Type B pancreatic cell (in vitro differentiated cells): ENCODE measurements around the gene RPS19BP1. TPM values are rescaled to one million over a fixed set of nuclear protein-coding genes. Genes with fewer than 3 reads are reported as not detected.

ENCODE experiments used
- DNase-seq: peaks from one replicate; pipeline ENCODE4 v3.0.0; 2021; ENCODE audit warnings: mixed read lengths; ENCODE audit not compliant: unreplicated experiment; ENCODE audit errors: extremely low spot score
- H3K27ac Mint-ChIP-seq: 2 replicates; pipeline ENCODE4 v1.8.0; 2021; ENCODE audit warnings: mild to moderate bottlenecking, mixed read lengths
- H3K27me3 Mint-ChIP-seq: 2 replicates; pipeline ENCODE4 v1.8.0; 2021; ENCODE audit warnings: mixed read lengths
- H3K36me3 Mint-ChIP-seq: 2 replicates; pipeline ENCODE4 v1.8.0; 2021; ENCODE audit warnings: mixed read lengths
- H3K4me1 Mint-ChIP-seq: one replicate; pipeline ENCODE4 v1.8.0; 2021; ENCODE audit warnings: mixed read lengths; ENCODE audit not compliant: unreplicated experiment
- H3K4me3 Mint-ChIP-seq: 2 replicates; pipeline ENCODE4 v1.8.0; 2021; ENCODE audit warnings: mild to moderate bottlenecking, mixed read lengths
- H3K9me3 Mint-ChIP-seq: 2 replicates; pipeline ENCODE4 v1.8.0; 2021; ENCODE audit warnings: mixed read lengths
- total RNA-seq: library from RNA; stranded (reverse); gene quantifications from 2 replicates; pipeline ENCODE4 v1.2.1, GENCODE V29; 2021; ENCODE audit warnings: low replicate concordance
- TF ChIP-seq, protein P1 (sequence below): fragments of 200-600 bp; sonication (generic); conservative IDR thresholded peaks from 2 replicates; pipeline ENCODE4 v1.5.0; 2021; ENCODE audit warnings: antibody characterized with exemption, mild to moderate bottlenecking

RPS19BP1 gene
- total RNA-seq, 1 donor from 2014 or later = 52.3 TPM

DNA sequence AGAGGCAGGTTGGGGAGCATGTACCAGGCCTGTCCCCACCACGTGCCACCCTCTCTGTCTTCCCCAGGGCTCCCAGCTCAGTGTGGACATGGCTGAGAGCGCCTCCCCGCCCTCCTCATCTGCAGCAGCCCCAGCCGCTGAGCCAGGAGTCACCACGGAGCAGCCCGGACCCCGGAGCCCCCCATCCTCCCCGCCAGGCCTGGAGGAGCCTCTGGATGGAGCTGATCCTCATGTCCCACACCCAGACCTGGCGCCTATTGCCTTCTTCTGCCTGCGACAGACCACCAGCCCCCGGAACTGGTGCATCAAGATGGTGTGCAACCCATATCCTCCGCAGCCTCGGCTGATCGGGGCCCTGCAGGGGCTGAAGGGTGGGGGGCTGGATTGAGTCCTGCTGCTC, 38.1 kb upstream of the RPS19BP1 start, which contains the start of gene CACNA1I:
CACNA1I (plus strand) TSS at position 89 of the 400 bp plus-strand sequence; CDS start at position 89, 0 bp downstream.
- DNase-seq = no peak
- no peak within 1 kb of the TSS for H3K27ac Mint-ChIP-seq
- peaks cover 10% of the 10 kb centered on the region for H3K27me3 Mint-ChIP-seq
- no peaks in the 10 kb centered on the region for H3K4me1 Mint-ChIP-seq
- TF ChIP-seq, protein P1, sequence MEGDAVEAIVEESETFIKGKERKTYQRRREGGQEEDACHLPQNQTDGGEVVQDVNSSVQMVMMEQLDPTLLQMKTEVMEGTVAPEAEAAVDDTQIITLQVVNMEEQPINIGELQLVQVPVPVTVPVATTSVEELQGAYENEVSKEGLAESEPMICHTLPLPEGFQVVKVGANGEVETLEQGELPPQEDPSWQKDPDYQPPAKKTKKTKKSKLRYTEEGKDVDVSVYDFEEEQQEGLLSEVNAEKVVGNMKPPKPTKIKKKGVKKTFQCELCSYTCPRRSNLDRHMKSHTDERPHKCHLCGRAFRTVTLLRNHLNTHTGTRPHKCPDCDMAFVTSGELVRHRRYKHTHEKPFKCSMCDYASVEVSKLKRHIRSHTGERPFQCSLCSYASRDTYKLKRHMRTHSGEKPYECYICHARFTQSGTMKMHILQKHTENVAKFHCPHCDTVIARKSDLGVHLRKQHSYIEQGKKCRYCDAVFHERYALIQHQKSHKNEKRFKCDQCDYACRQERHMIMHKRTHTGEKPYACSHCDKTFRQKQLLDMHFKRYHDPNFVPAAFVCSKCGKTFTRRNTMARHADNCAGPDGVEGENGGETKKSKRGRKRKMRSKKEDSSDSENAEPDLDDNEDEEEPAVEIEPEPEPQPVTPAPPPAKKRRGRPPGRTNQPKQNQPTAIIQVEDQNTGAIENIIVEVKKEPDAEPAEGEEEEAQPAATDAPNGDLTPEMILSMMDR = no peak
- no peaks in the 10 kb centered on the region for H3K9me3 Mint-ChIP-seq
- H3K36me3 Mint-ChIP-seq = no peaks in the 10 kb centered on the region
- no peak within 1 kb of the TSS for H3K4me3 Mint-ChIP-seq

DNA sequence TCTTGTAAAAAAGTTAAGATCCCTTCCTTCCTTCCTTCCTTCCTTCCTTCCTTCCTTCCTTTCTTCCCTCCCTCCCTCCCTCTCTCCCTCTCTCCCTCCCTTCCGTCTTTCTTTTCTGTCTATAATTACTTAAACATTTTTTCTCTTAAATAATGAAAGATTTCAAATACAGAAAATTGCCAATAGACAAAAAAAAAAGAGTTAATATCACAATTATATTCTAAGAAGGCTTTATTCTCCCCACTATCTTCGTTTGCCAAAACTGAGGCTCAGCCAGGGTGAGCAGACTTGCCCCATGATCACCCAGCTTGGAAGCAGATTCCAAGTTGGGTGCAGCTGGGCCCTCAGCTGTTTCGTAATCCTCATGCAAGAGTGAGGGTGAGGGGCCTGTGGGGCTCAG, 37.7 kb upstream of the RPS19BP1 start:
- no peaks in the 10 kb centered on the region for H3K36me3 Mint-ChIP-seq

DNA sequence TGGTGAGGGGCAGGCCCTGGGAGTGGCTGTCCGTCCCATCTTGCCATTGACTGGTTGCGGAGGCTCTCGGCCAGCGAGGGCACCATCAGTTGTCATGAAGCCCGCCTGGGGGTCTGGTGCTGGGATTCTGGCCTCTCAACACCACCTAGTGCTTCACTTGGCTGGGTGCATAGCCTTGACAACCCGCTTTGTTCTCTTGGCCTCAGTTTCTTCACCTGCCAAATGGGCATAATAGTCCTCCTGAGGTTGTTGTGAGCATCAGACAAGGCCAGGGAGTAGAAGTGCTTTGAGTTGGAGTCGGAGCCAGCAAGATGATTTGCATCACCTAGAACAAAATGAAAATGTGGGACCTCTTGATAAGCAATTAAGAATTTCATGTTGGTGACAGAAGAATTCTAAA, 36.5 kb upstream of the RPS19BP1 start:
- no peak overlapping the region for H3K27ac Mint-ChIP-seq
- no peaks in the 10 kb centered on the region for H3K9me3 Mint-ChIP-seq
- no peak overlapping the region for H3K4me3 Mint-ChIP-seq
- TF ChIP-seq, protein P1 = no peak
- no peaks in the 10 kb centered on the region for H3K4me1 Mint-ChIP-seq
- no peaks in the 10 kb centered on the region for H3K36me3 Mint-ChIP-seq
- no peak for DNase-seq
- H3K27me3 Mint-ChIP-seq = peaks cover 10% of the 10 kb centered on the region

More for the DNA sequence above, 37.7 kb upstream of the RPS19BP1 start:
- no peaks in the 10 kb centered on the region for H3K4me1 Mint-ChIP-seq
- TF ChIP-seq, protein P1 = no peak
- H3K27ac Mint-ChIP-seq = no peak overlapping the region
- H3K4me3 Mint-ChIP-seq = no peak overlapping the region
- peaks cover 10% of the 10 kb centered on the region for H3K27me3 Mint-ChIP-seq
- H3K9me3 Mint-ChIP-seq = no peaks in the 10 kb centered on the region
- no peak for DNase-seq

DNA sequence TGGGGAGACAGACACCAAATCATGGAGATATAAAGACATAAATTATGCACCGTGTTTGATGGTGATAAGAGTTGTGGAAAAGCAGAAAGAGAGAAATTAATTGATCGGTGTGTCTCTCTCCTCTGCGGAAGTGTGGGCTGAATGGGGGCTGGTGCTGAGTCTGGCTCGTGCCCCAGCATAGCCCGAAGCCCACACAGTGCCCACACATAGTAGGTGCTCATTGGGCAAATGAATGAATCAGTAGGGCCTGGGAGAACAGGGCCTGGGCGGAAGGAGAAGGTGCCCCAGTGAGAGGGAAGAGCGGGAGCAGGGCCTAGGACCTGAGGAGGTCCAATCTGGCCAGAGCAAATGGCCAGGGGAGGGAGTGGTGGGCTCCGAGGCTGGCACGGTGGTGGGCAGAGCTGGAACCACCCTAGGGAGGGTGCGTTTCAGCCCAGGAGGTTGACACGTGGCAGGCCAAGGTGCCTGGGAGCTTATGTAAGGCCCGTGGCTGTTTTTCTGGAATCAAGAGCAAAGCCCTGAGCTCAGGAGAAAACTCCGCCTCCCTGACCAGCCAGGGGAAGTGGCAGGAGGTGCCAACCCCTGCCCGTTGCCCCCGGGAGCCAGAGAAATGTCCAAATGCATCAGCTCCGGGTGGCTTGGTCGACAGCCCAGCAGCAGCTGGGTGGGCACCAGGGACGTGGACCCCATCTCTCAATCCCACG, 35.9 kb upstream of the RPS19BP1 start:
- Mint-ChIP-seq H3K27me3 (peaks cover 10% of the 10 kb centered on the region), H3K36me3 (no peaks in the 10 kb centered on the region), H3K4me1 (no peaks in the 10 kb centered on the region), H3K27ac (no peak overlapping the region), H3K4me3 (no peak overlapping the region), H3K9me3 (no peaks in the 10 kb centered on the region)
- no peak for DNase-seq
- TF ChIP-seq, protein P1 = no peak

DNA sequence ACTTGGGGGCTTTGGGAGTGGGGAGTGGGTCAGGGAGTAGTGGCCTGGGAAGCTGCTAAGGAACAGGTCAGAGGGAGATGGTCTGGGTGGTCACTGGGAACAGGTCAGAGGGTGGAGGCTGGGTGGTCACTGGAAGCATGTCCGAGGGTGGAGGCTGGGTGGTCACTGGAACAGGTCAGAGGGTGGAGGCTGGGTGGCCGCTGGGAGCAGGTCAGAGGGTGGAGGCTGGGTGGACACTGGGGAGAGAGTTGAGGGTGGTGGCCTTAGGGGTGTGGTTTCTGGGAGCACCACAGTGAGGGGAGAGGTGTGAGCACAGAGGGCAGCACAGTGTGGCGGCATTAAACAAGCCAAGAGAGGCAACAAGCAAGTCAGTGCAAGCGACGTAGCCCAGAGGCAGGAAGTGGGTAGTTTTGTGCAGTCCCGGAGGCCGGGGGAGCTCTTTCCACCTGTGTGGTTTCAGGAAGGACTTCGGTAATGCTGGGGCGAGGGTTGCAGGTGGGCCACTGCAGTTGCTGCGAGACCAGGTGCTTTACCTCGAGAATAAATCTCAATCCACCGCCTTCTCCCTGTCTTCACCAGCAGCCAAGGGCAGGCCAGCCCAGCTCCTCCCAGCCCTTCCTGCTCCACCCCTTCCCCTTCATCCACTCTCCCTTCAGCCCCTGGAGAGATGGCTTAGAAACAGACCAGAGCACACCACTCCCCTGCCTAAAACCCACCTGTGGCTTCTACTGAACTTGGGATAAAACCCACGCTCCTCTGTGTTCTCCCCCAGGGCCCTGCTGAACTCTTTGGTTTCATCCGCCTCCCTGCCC, 34.8 kb upstream of the RPS19BP1 start:
- no peaks in the 10 kb centered on the region for H3K9me3 Mint-ChIP-seq
- TF ChIP-seq, protein P1 = no peak
- H3K36me3 Mint-ChIP-seq = no peaks in the 10 kb centered on the region
- DNase-seq = no peak
- H3K4me1 Mint-ChIP-seq = no peaks in the 10 kb centered on the region
- peaks cover 10% of the 10 kb centered on the region for H3K27me3 Mint-ChIP-seq
- no peak overlapping the region for H3K27ac Mint-ChIP-seq
- H3K4me3 Mint-ChIP-seq = no peak overlapping the region
